NCI-H187 (cell line): Measurements from ENCODE around the gene ZNF43.
A peak's percentile ranks its signal among the peaks of the same experiment; 100 is the strongest.
"Not testable (repeated sequence)": the region's sequence is repeated elsewhere in the genome, so short reads cannot be mapped to it uniquely, and the experiment has no call there.

Experiments used
- DNase-seq, 2 experiments: peaks; one replicate each; lab custom pipeline; 2025; lab: John Stamatoyannopoulos, UW

Gene ZNF43

DNA sequence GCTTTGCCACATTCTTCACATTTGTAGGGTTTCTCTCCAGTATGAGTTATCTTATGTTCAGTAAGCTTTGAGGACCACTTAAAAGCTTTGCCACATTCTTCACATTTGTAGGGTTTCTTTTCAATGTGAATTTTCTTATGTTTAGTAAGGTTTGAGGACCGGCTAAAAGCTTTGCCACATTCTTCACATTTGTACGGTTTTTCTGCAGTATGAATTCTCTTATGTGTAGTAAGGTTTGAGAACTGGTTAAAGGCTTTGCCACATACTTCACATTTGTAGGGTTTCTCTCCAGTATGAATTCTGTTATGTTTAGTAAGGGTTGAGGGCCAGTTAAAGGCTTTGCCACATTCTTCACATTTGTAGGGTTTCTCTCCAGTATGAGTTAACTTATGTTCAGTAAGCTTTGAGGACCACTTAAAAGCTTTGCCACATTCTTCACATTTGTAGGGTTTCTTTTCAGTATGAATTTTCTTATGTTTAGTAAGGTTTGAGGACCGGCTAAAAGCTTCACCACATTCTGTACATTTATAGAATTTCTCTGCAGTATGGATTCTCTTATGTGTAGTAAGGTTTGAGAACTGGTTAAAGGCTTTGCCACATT lies 27.5 kb downstream of the ZNF43 start:
- not testable (repeated sequence) for DNase-seq

DNA sequence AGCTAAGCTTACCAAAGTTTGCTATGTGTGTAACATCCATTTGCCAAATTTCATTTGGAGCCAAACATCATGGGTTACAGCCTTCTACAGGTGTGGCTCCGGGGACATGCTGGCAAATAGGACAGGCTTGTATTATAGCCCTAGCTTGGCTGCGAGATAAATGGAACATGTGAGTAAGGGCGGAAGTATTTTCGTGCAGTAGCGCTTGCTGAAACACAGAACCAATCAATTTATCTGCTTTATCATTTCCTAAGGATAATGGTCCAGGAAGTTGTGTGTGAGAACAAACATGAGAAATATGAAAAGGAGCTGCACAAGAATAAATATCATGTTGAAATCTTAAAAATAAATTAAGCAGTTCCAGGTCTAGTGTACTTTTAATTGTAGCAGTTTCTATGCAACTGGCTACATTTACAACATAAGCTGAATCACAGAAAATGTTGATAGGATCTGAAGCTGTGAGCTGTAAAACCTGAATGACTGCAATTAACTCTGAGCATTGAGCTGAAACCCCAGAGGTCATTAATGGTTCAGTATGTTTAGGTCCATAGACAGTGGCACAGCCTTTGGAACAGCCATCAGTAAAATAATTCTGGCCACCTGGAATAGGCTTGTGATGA lies 46.4 kb downstream of the ZNF43 start:
- DNase-seq: no peak

DNA sequence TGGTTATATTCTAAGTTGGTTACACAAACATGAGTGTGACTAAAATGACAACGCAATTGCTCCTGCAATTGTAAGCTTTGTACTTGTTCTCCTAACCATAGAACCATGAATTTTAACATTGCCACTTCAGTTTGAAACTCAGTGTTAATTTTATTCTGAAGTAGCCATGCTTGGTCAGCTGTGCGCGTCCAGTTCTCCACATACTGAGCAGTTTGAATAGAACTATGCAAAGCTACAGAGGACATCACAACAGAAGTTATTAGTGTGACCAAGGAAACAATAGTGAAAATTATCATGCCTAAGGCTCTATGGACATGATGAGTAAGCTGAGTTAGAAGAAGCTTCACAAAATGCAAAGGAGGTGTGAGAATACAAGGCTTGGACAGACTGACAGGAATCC lies 49.0 kb downstream of the ZNF43 start:
- DNase-seq: no peak

DNA sequence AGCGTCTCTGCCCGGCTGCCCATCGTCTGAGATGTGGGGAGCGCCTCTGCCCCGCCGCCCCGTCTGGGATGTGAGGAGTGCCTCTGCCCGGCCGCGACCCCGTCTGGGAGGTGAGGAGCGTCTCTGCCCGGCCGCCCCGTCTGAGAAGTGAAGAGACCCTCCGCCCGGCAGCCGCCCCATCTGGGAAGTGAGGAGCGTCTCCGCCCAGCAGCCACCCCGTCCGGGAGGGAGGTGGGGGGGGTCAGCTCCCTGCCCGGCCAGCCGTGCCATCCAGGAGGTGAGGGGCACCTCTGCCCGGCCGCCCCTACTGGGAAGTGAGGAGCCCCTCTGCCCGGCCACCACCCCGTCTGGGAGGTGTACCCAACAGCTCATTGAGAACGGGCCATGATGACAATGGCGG lies 60.2 kb downstream of the ZNF43 start:
- not testable (repeated sequence) for DNase-seq

DNA sequence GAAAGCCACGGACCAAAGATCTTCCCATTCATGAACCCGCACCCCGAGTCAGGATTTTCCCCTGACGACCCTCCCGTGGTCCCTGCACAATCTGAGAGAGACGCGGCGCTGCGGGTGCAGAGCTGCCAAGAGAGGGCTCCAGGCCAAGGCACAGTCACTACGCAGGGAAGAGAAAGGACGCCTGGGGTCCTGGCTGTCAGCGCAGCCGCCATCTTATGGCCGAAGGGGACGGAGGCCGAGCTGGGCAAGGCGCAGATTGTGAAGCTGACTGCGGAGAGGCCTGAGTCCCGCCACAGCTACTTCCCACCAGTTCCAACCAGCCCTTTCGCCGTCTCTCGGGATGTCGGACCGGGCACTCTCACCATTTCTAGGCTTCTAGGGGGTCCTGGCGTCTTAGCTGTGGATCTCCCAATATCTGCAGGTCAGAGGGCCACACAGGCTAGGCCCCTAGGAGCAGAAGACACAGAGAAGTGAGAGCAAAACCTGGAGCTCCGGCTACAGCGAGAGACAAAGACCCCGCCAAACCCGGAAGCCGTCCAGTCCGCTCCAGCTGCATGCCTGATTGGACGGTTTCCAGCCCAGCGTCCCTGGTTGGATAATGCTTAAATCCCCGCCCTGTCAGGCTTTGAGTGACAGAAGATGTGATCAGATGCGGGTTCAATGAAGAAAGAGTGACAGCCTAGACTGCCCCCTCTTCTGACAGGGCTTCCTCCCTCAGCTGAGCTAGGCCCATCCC lies 68.7 kb downstream of the ZNF43 start, which contains the start of gene ZNF100:
Gene ZNF100 (minus strand): TSS at position 515 of the 736 bp plus-strand sequence. CDS start 150 bp downstream, at position 365.
- peak; percentile 47 to 75 for DNase-seq

DNA sequence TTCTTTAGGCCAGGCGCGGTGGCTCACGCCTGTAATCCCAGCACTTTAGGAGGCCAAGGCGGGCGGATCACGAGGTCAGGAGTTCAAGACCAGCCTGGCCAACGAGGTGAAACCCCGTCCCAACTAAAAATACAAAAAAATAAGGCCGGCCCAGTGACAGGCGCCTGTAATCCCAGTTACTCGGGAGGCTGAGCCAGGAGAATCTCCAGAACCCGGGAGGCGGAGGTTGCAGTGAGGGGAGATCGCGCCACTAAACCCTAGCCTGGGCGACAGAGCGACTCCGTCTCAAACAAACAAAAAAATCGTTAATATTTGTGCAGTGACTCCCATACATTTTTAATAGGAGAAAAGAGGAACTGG lies 69.3 kb downstream of the ZNF43 start:
- not testable (repeated sequence) for DNase-seq

DNA sequence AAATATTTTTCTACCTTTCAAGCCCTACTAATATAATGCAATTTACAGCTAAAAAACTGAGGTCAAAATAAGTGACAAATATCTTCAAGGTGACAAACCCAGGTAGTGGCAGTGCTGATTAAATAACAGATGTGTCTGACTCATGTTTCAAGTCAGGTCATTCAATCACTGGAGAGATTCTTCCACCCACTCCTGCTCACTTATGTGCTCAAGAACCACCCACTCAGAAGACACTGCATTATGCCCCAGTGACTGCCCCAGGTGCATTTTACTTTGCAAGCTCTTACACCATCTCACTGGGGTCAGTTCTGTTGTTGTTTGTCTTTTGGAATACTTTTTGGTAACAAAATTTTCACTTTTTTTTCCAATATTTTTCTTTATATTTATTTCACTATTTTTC lies 70.8 kb downstream of the ZNF43 start:
- DNase-seq: no peak

DNA sequence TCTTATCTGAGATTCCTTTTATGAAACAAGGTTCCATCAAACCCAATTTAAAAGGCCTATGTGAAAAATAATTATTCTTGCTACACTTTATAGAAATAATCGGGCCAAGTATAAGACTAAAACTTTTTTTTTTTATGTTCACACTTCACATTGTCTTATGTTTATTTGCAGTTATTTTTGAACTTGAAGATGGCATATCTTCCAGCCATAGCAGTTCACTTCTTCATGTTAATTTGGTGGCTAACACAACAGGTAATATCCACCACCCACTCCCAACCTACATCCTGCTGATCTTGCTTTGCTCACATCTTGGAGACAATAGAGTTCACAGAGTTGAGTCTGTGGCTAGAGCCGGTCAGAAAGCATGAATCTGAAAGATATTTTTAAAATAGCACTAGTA lies 74.4 kb downstream of the ZNF43 start:
- not testable (repeated sequence) for DNase-seq

DNA sequence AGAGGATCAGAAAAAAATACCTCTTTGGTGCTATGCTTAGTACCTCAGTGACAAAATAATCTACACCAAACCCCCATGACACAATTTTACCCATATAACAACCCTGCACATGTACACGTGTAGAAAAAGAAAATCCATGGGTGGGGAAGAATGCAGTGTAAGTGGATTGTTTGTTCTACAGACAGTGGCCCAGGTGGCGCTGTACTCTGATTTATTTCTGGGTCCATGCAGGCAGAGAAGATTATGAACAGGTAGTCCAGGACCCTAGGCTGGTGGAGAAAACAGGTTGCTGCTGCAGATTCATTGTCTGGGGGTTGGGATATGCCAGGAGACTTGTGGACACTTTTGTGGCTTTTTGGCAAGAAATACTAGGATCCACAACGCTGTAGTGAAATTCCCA lies 77.7 kb downstream of the ZNF43 start:
- no peak for DNase-seq

DNA sequence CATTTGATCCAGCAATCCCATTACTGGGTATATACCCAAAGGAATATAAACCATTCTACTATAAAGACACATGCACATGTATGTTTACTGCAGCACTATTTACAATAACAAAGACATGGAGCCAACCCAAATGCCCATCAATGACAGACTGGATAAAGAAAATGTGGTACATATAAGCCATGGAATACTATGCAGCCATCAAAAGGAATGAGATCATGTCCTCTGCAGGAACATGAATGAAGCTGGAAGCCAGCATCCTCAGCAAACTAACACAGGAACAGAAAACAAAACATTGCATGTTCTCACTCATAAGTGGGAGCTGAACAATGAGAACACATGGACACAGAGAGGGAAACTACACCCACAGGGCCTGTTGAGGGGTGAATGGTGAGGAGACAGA lies 80.4 kb downstream of the ZNF43 start:
- DNase-seq: not testable (repeated sequence)
